Measurements from ENCODE around the gene ACTR3. TPM values are rescaled to one million over a fixed set of nuclear protein-coding genes. Genes with fewer than 3 reads are reported as not detected.

ACTR3 gene
- total and polyA plus RNA-seq, 8 donors, result 41.6 to 189 (median 97.5) TPM

- Histone ChIP-seq H3K9me3 (no peaks in the 10 kb centered on the region), H3K4me1 (peaks cover 53 to 81% (median 72%) of the 10 kb centered on the region in 4 donors), H3K27me3 (no peaks in the 10 kb centered on the region), H3K36me3 (peaks cover 0 to 4% (median 0%) of the 10 kb centered on the region in 4 donors), H3K4me3 (peak overlapping the region; percentile 80 to 97 (median 86)), H3K27ac (peak overlapping the region in 4 of 5 donors; percentile 97 to 99 (median 99))
- DNase-seq, result no peak
- WGBS, 5 donors, result 0 to 1% (median 1%) methylated on average over 5 of the region's 5 CpGs
- intact Hi-C loops (cut with DNase I; ENCODE audit: low total_unique reads), result no loop called here
- TF ChIP-seq POLR2AphosphoS5 (IDR thresholded peaks at IDR 0.05), result no peak
- TF ChIP-seq EP300 (IDR thresholded peaks at IDR 0.05), result no peak
- TF ChIP-seq CTCF (IDR thresholded peaks at IDR 0.05), result no peak
- no peak for TF ChIP-seq POLR2A (IDR thresholded peaks at IDR 0.05)
These were observed 1.5 kb downstream of the ACTR3 start for GRCh38 chr2:113891265-113891959.

DNA sequence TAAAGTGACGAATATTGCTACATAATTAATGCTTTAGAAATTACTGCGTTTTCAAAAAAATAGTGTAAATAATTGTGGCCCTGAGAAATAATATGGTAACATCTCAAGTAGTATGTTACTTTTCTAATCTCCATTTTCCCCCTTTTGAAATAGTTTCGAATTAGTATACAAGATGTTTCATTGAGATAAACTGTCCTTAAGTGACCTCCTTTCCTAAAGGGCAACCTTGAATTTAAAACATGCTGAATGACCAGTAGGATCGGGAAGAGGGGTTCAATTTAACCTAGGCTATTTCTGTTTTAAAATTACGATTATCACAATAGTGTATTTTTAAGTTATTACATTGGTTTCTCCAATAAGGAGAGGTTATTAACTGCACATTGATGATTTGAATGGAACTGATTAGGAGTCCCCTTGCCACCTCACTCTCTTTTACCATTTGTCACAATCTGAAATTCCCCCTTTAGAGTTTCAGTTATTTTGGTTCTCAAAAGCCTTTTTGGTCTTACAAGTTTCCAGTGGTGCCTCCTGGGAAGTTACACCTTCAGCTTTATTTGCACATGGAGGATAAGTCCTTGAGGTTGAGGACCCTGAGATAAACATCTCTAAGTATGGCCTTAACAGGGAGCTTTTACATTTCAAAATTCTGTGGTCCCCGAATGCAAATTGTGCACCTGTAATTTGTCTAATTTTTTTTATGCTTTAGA lies 2.3 kb downstream of the ACTR3 start:
- Histone ChIP-seq H3K9me3 (no peaks in the 10 kb centered on the region), H3K4me1 (peaks cover 53 to 81% (median 72%) of the 10 kb centered on the region in 4 donors), H3K27me3 (no peaks in the 10 kb centered on the region), H3K36me3 (peaks cover 0 to 4% (median 0%) of the 10 kb centered on the region in 4 donors), H3K4me3 (peak overlapping the region in 3 of 4 donors; percentile 80 to 87 (median 85)), H3K27ac (peak overlapping the region in 4 of 5 donors; percentile 97 to 99 (median 99))
- WGBS, 5 donors, result 23 to 35% (median 24%) methylated on average over 6 of the region's 6 CpGs
- TF ChIP-seq POLR2A (IDR thresholded peaks at IDR 0.05), result no peak
- DNase-seq, result no peak
- intact Hi-C loops (cut with DNase I; ENCODE audit: low total_unique reads), result no loop called here

- Histone ChIP-seq H3K4me3 (peak overlapping the region in 2 of 4 donors; percentile 25 to 29), H3K4me1 (peaks cover 58 to 81% (median 72%) of the 10 kb centered on the region in 4 donors), H3K27me3 (no peaks in the 10 kb centered on the region), H3K36me3 (peaks cover 0 to 4% (median 0%) of the 10 kb centered on the region in 4 donors), H3K27ac (peak overlapping the region; percentile 46 to 73 (median 64)), H3K9me3 (no peaks in the 10 kb centered on the region)
- WGBS, 5 donors, result 25 to 42% (median 30%) methylated on average over 7 of the region's 7 CpGs
- intact Hi-C loops (cut with DNase I; ENCODE audit: low total_unique reads), result no loop called here
- peak in 1 of 2 donors; percentile 30 for DNase-seq
- TF ChIP-seq CTCF (IDR thresholded peaks at IDR 0.05), result no peak
- no peak for TF ChIP-seq EP300 (IDR thresholded peaks at IDR 0.05)
- no peak for TF ChIP-seq POLR2A (IDR thresholded peaks at IDR 0.05)
- TF ChIP-seq POLR2AphosphoS5 (IDR thresholded peaks at IDR 0.05), result peak; percentile 2 to 89 (median 58)
These were observed 4.4 kb downstream of the ACTR3 start for GRCh38 chr2:113894156-113894743.

DNA sequence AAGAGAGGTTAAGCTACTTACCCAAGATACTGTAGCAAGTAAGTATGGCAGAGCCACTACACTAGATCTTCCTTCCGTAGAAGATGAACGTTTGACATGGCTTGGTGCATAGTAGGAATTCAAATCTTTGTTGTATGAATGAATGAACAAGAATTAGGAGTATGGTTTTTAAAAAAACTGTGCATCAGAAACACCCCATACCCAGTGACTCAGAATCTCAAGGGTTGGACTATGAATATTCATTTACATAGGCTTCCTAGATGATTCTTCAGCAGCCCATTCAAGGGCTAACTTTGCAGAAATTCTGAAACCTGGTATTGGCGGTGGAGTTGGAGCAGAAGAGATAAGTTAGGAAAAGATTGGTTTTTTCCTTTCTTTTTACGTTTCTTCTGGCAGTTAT lies 5.4 kb downstream of the ACTR3 start:
- Histone ChIP-seq H3K27ac (peak overlapping the region in 2 of 5 donors; percentile 64 to 73), H3K36me3 (peaks cover 0 to 4% (median 0%) of the 10 kb centered on the region in 4 donors), H3K4me1 (peaks cover 66 to 92% (median 80%) of the 10 kb centered on the region in 4 donors), H3K4me3 (peak overlapping the region in 1 of 4 donors; percentile 29), H3K9me3 (no peaks in the 10 kb centered on the region), H3K27me3 (no peaks in the 10 kb centered on the region)
- no peak for TF ChIP-seq POLR2A (IDR thresholded peaks at IDR 0.05)
- no peak for TF ChIP-seq POLR2AphosphoS5 (IDR thresholded peaks at IDR 0.05)
- TF ChIP-seq CTCF (IDR thresholded peaks at IDR 0.05), result no peak
- no peak for TF ChIP-seq EP300 (IDR thresholded peaks at IDR 0.05)
- intact Hi-C loops (cut with DNase I; ENCODE audit: low total_unique reads), result no loop called here
- 65 to 76% (median 74%) methylated on average over 4 of the region's 4 CpGs for WGBS, 5 donors
- DNase-seq, result no peak
